GM23248 (cell line): ENCODE measurements around the gene PSMB7.

Source experiments
- EZH2 ChIP-seq: fragments of 200-600 bp; sonication (generic); IDR thresholded peaks from 2 replicates; pipeline ENCODE4 v1.6.1; 2018; ENCODE audit warnings: antibody characterized with exemption, mild to moderate bottlenecking; ENCODE audit not compliant: insufficient read depth, poor library complexity, severe bottlenecking
- EZH2phosphoT487 ChIP-seq: fragments of 200-600 bp; sonication (generic); IDR thresholded peaks from 2 replicates; pipeline ENCODE4 v1.6.1; 2018; ENCODE audit warnings: antibody characterized with exemption, moderate library complexity, mild to moderate bottlenecking, low read depth; ENCODE audit not compliant: insufficient read depth

DNA sequence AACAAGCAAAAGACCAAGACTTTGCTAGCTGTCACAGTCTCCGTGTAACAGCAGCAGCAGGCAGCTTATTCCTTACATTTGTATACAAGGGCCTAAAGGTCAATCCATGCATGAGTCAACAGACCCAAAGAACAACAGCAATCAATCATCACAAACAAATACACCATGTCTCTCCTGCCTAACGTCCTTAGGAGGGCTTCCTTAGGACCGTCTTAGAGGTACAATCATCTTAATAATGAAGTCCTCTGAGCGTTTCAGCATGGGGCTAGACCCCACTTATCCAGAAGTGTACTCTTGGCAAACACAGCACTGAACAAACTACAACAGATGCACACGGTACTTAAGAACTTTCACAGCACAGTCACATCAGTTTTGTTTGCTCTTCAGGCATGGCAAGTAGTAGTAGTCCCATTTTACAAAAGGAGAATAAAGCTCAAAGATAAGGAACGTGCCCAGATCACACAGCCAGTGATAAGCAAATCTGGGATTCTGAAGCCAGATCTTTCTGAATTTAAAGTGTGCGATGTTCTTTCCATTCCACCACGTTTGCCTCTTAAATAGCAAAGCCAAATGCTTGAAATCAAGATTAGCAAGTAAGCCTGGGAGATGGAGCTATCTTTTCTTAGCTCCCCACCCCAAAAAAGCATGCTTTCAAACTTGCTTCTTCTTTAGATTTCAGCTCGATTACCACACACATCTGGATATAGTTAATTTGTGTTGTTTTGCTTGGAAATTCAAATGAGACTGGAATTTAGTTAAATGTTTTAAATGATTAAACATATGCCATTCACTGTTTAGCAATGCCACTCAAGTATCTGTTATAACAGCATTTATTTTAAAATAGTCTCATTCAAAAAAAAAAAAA, 24.2 kb downstream of the PSMB7 start:
- TF ChIP-seq EZH2 (no peak), EZH2phosphoT487 (no peak)
